Neural progenitor cell (in vitro differentiated cells): Measurements from ENCODE around the gene WWOX. TPM values are rescaled to one million over a fixed set of nuclear protein-coding genes. Genes with fewer than 3 reads are reported as not detected.
A peak's percentile ranks its signal among the peaks of the same experiment; 100 is the strongest.

Experiments
- DNase-seq: peaks from one replicate; pipeline ENCODE4 v3.0.0-alpha.2; 2016; ENCODE audit warnings: low spot score
- H2AFZ ChIP-seq: fragments of 200-600 bp; sonication (generic); replicated peaks from 2 replicates; pipeline ENCODE4 v1.6.1; 2016; ENCODE audit warnings: antibody characterized with exemption
- H3F3A ChIP-seq: fragments of 200-600 bp; sonication (generic); 2 replicates; pipeline ENCODE4 v1.6.1; 2016; ENCODE audit warnings: antibody characterized with exemption, low read depth
- H3K27ac ChIP-seq: fragments of 200-600 bp; sonication (generic); 2 replicates; pipeline ENCODE4 v1.5.1; 2016; ENCODE audit warnings: mild to moderate bottlenecking
- H3K27me3 ChIP-seq: fragments of 200-600 bp; sonication (generic); 2 replicates; pipeline ENCODE4 v1.6.1; 2016; ENCODE audit warnings: mild to moderate bottlenecking, moderate library complexity
- H3K36me3 ChIP-seq: fragments of 200-600 bp; sonication (generic); 2 replicates; pipeline ENCODE4 v1.5.1; 2016
- H3K4me1 ChIP-seq: fragments of 200-600 bp; sonication (generic); 2 replicates; pipeline ENCODE4 v1.6.1; 2016; ENCODE audit warnings: mixed run types
- H3K4me2 ChIP-seq: fragments of 200-600 bp; sonication (generic); 2 replicates; pipeline ENCODE4 v1.6.1; 2016
- H3K4me3 ChIP-seq: fragments of 200-600 bp; sonication (generic); 2 replicates; pipeline ENCODE4 v1.5.1; 2016
- H3K79me2 ChIP-seq: fragments of 200-600 bp; sonication (generic); 2 replicates; pipeline ENCODE4 v1.6.1; 2016; ENCODE audit warnings: low read depth
- H3K9ac ChIP-seq: fragments of 200-600 bp; sonication (generic); 2 replicates; pipeline ENCODE4 v1.6.1; 2016
- H3K9me3 ChIP-seq: fragments of 200-600 bp; sonication (generic); 2 replicates; pipeline ENCODE4 v1.5.1; 2016; ENCODE audit warnings: low read depth
- H4K20me1 ChIP-seq: fragments of 200-600 bp; sonication (generic); 2 replicates; pipeline ENCODE4 v1.6.1; 2016; ENCODE audit warnings: low read depth
- H3K27ac Mint-ChIP-seq: 3 replicates; pipeline ENCODE4 v1.8.0; 2021; ENCODE audit warnings: mixed read lengths
- H3K27me3 Mint-ChIP-seq: 2 replicates; pipeline ENCODE4 v1.8.0; 2022; ENCODE audit warnings: low read depth, mild to moderate bottlenecking, inconsistent platforms, moderate library complexity, mixed read lengths; ENCODE audit not compliant: insufficient read depth
- H3K36me3 Mint-ChIP-seq: 3 replicates; pipeline ENCODE4 v1.8.0; 2021; ENCODE audit warnings: mixed read lengths
- H3K4me1 Mint-ChIP-seq: 3 replicates; pipeline ENCODE4 v1.8.0; 2021; ENCODE audit warnings: mixed read lengths
- H3K4me3 Mint-ChIP-seq: 3 replicates; pipeline ENCODE4 v1.8.0; 2021; ENCODE audit warnings: mild to moderate bottlenecking, moderate library complexity, mixed read lengths
- H3K9me3 Mint-ChIP-seq: 3 replicates; pipeline ENCODE4 v1.8.0; 2020; ENCODE audit warnings: mixed read lengths
- EZH2 ChIP-seq: fragments of 200-600 bp; sonication (generic); IDR thresholded peaks from 2 replicates; pipeline ENCODE4 v1.6.1; 2017; ENCODE audit warnings: antibody characterized with exemption, mild to moderate bottlenecking, moderate library complexity
- EZH2phosphoT487 ChIP-seq: fragments of 200-600 bp; sonication (generic); IDR thresholded peaks from 2 replicates; pipeline ENCODE4 v1.6.1; 2017; ENCODE audit warnings: antibody characterized with exemption
- total RNA-seq: library from RNA; depleted of rRNA; stranded (reverse); fragments of >200 nt; gene quantifications from 2 replicates; pipeline ENCODE4 v1.2.3, GENCODE V29; 2015; ENCODE audit warnings: low replicate concordance
- TF ChIP-seq, protein P1 (sequence below): fragments of 200-600 bp; sonication (generic); IDR thresholded peaks from 2 replicates; pipeline ENCODE4 v1.5.1; 2017; ENCODE audit warnings: antibody characterized with exemption, mild to moderate bottlenecking

The WWOX gene
- total RNA-seq, 1 donor from 2014 or later: 63.7 TPM

DNA sequence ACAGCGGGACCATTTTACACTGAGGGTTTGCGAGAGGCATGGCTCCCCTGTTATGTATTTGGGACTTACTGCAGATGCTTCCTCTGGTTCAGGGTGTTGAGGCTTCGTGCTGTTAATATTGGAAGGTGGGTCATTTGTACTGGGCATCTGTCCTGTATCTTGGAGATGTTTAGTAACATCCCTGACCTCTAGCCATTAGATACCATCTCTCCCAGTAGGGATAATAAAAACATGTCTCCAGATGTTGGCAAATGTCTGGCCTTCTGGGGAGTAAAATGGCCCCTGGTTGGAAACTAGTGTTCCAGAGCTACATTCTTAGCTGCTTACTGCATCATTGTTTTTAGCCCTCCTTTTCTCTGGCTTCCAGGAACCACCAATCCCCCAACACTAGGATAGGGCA lies 388.0 kb downstream of the WWOX start:
- H3K4me1 Mint-ChIP-seq: peaks cover 69% of the 10 kb centered on the region

DNA sequence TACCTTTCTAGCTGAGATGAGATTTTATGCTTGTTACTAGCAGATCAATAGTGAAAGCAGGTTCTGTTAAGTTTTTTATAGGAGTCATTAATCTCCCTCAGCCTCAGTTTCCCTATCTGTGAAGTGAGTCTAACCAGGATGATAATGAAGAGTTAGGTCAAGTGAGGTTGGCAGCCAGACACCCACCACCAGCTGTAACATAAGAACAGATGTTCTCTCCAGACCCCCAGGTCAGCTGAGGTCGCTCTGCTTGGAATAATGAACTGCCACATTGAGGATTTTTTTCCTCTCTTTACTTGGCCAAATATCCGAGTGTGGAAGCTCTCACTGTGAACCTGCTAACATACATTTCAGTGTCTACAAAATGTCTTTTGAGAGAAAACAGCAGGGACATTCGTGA lies 389.6 kb downstream of the WWOX start:
- TF ChIP-seq, protein P1, sequence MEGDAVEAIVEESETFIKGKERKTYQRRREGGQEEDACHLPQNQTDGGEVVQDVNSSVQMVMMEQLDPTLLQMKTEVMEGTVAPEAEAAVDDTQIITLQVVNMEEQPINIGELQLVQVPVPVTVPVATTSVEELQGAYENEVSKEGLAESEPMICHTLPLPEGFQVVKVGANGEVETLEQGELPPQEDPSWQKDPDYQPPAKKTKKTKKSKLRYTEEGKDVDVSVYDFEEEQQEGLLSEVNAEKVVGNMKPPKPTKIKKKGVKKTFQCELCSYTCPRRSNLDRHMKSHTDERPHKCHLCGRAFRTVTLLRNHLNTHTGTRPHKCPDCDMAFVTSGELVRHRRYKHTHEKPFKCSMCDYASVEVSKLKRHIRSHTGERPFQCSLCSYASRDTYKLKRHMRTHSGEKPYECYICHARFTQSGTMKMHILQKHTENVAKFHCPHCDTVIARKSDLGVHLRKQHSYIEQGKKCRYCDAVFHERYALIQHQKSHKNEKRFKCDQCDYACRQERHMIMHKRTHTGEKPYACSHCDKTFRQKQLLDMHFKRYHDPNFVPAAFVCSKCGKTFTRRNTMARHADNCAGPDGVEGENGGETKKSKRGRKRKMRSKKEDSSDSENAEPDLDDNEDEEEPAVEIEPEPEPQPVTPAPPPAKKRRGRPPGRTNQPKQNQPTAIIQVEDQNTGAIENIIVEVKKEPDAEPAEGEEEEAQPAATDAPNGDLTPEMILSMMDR: no peak
- TF ChIP-seq EZH2 (no peak), EZH2phosphoT487 (no peak)
- Mint-ChIP-seq H3K27me3 (peaks cover 4% of the 10 kb centered on the region), H3K36me3 (peaks cover 4% of the 10 kb centered on the region), H3K4me3 (no peak overlapping the region), H3K9me3 (peaks cover 4% of the 10 kb centered on the region), H3K4me1 (peaks cover 63% of the 10 kb centered on the region), H3K27ac (peak overlapping the region; percentile 36)
- Histone ChIP-seq H3K9me3 (no peaks in the 10 kb centered on the region), H3K27me3 (no peaks in the 10 kb centered on the region), H4K20me1 (no peaks in the 10 kb centered on the region), H2AFZ (no peak overlapping the region), H3K36me3 (no peaks in the 10 kb centered on the region), H3K27ac (no peak overlapping the region), H3K4me2 (no peak overlapping the region), H3K4me3 (no peak overlapping the region), H3K9ac (no peak overlapping the region), H3K4me1 (peaks cover 2% of the 10 kb centered on the region), H3K79me2 (no peaks in the 10 kb centered on the region), H3F3A (no peaks in the 10 kb centered on the region)
- no peak for DNase-seq

More for the DNA sequence above, 388.0 kb downstream of the WWOX start:
- Histone ChIP-seq H3F3A (no peaks in the 10 kb centered on the region), H3K27me3 (no peaks in the 10 kb centered on the region), H3K4me2 (no peak overlapping the region), H3K9me3 (no peaks in the 10 kb centered on the region), H3K9ac (no peak overlapping the region), H3K36me3 (no peaks in the 10 kb centered on the region), H4K20me1 (no peaks in the 10 kb centered on the region), H3K27ac (no peak overlapping the region), H2AFZ (no peak overlapping the region), H3K79me2 (no peaks in the 10 kb centered on the region), H3K4me1 (no peaks in the 10 kb centered on the region), H3K4me3 (no peak overlapping the region)
- no peak for TF ChIP-seq EZH2
- TF ChIP-seq, protein P1: no peak
- TF ChIP-seq EZH2phosphoT487: no peak
- H3K27me3 Mint-ChIP-seq: peaks cover 4% of the 10 kb centered on the region
- no peak overlapping the region for H3K27ac Mint-ChIP-seq
- H3K4me3 Mint-ChIP-seq: no peak overlapping the region
- peaks cover 4% of the 10 kb centered on the region for H3K36me3 Mint-ChIP-seq
- H3K9me3 Mint-ChIP-seq: peaks cover 4% of the 10 kb centered on the region
- no peak for DNase-seq

DNA sequence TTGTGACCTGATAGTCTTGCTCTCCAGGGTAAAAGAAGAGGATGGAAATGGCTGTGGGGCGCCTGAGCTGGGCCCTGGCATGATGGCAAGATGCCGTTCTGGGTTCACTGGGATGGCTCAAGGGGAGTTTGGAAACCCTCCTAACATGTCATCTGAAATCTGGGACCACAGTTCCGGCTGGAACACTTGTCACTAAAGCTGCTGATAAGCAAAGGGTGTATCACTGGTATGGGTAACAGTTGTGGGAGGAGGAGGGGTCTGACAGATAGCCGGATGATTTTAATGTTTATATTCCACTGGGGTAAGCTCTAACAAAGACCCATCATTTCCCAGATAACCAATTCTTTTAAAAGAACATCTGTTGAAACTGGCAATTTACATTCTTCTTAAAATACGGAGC lies 390.2 kb downstream of the WWOX start:
- Histone ChIP-seq H3K27me3 (no peaks in the 10 kb centered on the region), H3K9me3 (no peaks in the 10 kb centered on the region), H2AFZ (no peak overlapping the region), H3K4me3 (no peak overlapping the region), H3K4me1 (peaks cover 5% of the 10 kb centered on the region), H3K36me3 (no peaks in the 10 kb centered on the region), H3K79me2 (no peaks in the 10 kb centered on the region), H3K4me2 (no peak overlapping the region), H3F3A (no peaks in the 10 kb centered on the region), H3K27ac (no peak overlapping the region), H3K9ac (no peak overlapping the region), H4K20me1 (no peaks in the 10 kb centered on the region)
- Mint-ChIP-seq H3K27ac (peak overlapping the region; percentile 36), H3K4me3 (no peak overlapping the region), H3K36me3 (peaks cover 4% of the 10 kb centered on the region), H3K27me3 (peaks cover 4% of the 10 kb centered on the region), H3K4me1 (peaks cover 57% of the 10 kb centered on the region), H3K9me3 (peaks cover 4% of the 10 kb centered on the region)
- TF ChIP-seq EZH2 (no peak), EZH2phosphoT487 (no peak)
- TF ChIP-seq, protein P1: no peak
- DNase-seq: no peak
